Measurements from ENCODE around the gene PTPRG.

PTPRG gene

DNA sequence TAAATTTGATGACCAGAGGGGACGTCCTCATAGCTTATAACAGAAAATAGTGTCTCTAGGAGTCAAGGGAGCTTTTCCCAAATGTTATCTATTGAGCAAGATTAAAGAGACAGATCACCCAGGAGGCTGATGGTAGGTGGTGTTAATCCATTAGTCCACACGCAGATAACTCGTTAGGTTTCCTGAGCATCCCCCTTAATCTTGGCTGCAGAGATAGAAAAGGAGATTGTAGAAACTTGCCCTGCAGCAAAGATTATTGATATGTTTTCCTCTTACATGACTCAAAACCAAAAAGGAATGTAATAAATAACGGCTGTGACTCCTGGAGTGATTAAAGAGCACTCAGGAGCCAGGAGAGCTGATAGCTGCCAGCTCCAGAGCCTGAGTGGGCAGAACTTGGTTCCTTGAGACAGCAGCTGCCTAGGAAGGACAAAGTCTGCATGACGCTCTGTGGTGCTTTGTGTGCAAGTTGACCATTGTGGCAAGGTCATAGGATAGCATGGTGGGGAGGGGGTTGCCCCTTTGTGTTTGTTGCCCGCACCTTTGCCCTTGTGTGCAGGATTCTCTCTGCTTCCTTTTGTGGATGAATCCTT is 234.8 kb downstream of the PTPRG start:
- TF ChIP-seq, protein P1, sequence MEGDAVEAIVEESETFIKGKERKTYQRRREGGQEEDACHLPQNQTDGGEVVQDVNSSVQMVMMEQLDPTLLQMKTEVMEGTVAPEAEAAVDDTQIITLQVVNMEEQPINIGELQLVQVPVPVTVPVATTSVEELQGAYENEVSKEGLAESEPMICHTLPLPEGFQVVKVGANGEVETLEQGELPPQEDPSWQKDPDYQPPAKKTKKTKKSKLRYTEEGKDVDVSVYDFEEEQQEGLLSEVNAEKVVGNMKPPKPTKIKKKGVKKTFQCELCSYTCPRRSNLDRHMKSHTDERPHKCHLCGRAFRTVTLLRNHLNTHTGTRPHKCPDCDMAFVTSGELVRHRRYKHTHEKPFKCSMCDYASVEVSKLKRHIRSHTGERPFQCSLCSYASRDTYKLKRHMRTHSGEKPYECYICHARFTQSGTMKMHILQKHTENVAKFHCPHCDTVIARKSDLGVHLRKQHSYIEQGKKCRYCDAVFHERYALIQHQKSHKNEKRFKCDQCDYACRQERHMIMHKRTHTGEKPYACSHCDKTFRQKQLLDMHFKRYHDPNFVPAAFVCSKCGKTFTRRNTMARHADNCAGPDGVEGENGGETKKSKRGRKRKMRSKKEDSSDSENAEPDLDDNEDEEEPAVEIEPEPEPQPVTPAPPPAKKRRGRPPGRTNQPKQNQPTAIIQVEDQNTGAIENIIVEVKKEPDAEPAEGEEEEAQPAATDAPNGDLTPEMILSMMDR (IDR thresholded peaks at IDR 0.05; ENCODE audit: low read depth, low read length) = no peak
- no peak for DNase-seq (ENCODE audit: extremely low read depth, low read depth)

DNA sequence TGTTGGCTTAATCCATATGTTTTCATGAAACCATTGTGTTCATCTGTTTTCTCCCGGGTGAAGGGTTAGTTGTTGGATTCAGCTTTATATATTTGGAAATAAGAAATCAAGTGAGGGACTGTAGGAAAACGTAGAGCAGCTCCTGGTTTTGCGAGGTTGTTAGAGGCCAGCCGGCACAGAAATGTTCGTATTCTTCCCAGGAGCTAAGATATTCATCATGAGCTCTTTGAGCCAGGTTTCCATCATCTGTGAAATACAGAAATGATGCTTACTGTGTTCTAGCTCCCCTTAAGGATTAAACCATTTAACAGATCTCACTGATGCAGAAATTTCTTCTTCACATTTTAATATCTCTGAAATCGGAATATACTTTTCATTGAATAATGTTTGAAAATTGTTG is 235.5 kb downstream of the PTPRG start:
- DNase-seq (ENCODE audit: extremely low read depth, low read depth) = no peak
- TF ChIP-seq, protein P1 (IDR thresholded peaks at IDR 0.05; ENCODE audit: low read depth, low read length) = no peak

DNA sequence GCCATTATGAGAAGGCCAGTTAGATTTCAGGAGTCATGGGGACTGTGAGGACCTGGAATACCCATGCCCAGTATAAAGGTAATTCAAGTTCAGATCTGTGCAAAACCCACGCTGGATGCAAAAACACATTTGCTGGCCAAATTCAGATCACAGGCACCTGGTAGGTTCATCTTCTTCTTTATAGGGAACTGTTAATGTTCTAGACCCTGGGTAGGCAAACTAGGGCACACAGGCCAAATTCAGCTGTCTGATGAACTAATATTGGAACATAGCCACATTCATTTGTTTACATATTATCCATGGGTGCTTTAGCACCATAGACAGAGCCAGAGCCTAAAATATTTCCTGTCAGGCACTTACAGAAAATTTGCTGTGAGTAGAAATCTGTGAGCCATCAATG is 241.4 kb downstream of the PTPRG start:
- TF ChIP-seq, protein P1 (IDR thresholded peaks at IDR 0.05; ENCODE audit: low read depth, low read length) = no peak
- no peak for DNase-seq (ENCODE audit: extremely low read depth, low read depth)

DNA sequence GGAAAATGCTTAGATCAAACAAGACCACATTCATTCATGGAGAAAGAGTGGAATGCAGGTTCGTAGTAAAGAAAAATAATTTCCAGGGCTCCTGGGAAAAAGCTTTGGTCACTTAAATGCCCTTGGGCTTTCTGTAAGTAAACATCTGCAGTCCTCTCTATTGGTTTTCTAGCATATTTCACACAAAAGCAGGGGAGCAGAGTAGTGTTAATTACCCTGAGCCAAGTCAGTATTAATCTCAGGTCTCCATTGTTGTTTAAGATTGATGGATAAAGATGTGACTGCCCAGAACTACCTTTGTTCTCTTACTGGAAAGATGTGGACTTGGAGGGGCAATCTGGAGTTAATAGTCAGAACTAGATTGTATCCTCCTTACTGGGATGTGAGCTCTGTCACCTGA is 242.6 kb downstream of the PTPRG start:
- TF ChIP-seq, protein P1 (IDR thresholded peaks at IDR 0.05; ENCODE audit: low read depth, low read length) = no peak
- DNase-seq (ENCODE audit: extremely low read depth, low read depth) = no peak

DNA sequence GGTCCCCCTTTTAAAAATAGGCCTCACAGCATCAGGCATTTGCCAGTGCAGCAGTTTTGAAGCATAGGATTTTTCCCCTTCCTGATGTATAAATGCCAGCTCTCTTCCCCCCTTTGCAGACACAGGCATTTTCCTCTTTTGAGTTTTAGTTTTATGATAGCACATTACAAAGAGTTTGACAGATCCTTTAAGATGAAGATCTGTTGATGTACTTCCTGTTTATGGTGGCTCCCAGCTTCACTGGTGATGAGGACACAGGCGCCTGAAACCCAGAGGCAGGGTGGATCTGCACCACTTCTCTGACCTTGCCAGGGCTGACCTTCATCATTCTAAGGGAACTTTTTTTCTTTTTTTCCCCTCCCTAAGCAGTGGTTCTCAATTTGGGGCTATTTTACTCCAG is 243.4 kb downstream of the PTPRG start:
- no peak for DNase-seq (ENCODE audit: extremely low read depth, low read depth)
- TF ChIP-seq, protein P1 (IDR thresholded peaks at IDR 0.05; ENCODE audit: low read depth, low read length) = no peak

DNA sequence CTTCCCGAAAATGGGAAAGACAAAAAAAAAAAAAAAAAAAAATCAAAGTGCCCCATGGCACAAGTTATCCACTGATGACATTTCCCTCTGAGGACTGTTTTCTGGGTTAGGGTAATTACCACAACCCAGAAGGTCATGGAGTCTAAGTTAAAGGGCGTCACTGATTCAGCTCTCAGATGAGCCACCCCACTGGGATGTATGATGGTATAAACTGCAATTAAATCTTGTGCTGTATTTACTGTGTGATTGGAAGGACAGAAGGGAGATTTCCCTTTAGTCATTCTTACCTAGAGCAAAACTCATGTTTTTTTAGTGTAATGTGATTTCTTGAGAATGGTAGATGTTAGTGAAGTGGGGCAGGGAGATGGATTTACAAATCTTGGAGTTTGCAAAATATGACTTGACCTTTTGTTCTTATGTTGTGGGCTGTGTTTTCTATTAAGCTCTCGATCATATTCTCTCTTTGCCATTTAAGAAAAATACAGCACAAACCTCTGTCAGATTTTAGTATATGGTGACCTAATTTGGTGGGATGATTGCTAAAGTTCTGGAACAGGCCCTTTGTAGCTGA is 244.2 kb downstream of the PTPRG start:
- no peak for DNase-seq (ENCODE audit: extremely low read depth, low read depth)
- TF ChIP-seq, protein P1 (IDR thresholded peaks at IDR 0.05; ENCODE audit: low read depth, low read length) = no peak

DNA sequence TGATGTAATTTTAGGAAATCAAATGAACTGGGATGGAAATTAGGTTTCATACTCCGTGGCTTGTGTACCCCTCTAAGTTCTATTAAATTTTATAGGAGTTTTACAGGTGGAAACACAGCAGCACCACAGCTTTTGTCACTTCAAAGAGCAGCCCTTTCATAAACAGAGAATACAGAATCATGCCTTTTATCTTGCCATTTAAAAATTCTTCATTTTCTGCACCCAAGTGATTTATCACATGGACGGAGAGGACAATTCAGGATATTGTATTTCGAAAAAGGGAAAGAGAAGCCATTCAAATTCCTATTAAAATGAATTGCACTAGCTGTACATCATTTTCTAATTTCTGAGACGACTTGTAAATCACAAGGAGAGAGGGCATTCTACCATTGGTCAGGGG is 245.4 kb downstream of the PTPRG start:
- TF ChIP-seq, protein P1 (IDR thresholded peaks at IDR 0.05; ENCODE audit: low read depth, low read length) = no peak
- no peak for DNase-seq (ENCODE audit: extremely low read depth, low read depth)
